ENCODE results near the gene LPCAT2. TPM values are rescaled to one million over a fixed set of nuclear protein-coding genes. Genes with fewer than 3 reads are reported as not detected.

Gene LPCAT2
- total and polyA plus RNA-seq, 2 experiments from 2014 or later: 7.8 to 23.8 TPM

DNA sequence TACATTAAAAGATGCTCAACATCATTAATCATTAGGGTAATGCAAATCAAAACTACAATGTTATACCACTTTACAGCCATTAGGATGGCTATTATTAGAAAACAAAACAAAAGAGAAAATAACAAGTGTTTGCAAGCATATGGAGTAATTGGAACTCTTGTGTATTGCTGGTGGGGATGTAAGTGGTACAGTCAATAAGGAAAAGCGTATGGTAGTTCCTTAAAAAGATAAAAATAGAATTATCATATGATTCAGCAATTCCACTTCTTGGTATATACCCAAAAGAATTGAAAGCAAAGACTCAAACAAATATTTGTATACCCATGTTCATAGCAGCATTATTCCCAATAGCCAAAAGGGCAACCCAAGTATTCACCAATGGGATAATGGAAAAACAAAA lies 56.2 kb downstream of the LPCAT2 start:
- no peak overlapping the region for H3K4me2 ChIP-seq
- no peaks in the 10 kb centered on the region for H3K9me3 Mint-ChIP-seq
- no peaks in the 10 kb centered on the region for H4K20me1 ChIP-seq (replicated peaks; ENCODE audit: insufficient read depth)
- no peaks in the 10 kb centered on the region for H3K27me3 ChIP-seq (ENCODE audit: insufficient read depth)
- no peak for TF ChIP-seq STAT1 (IDR thresholded peaks at IDR 0.05; ENCODE audit: unreplicated experiment)
- no peak for TF ChIP-seq POLR2AphosphoS5 (IDR thresholded peaks at IDR 0.05; ENCODE audit: low read depth)
- TF ChIP-seq, protein P1, sequence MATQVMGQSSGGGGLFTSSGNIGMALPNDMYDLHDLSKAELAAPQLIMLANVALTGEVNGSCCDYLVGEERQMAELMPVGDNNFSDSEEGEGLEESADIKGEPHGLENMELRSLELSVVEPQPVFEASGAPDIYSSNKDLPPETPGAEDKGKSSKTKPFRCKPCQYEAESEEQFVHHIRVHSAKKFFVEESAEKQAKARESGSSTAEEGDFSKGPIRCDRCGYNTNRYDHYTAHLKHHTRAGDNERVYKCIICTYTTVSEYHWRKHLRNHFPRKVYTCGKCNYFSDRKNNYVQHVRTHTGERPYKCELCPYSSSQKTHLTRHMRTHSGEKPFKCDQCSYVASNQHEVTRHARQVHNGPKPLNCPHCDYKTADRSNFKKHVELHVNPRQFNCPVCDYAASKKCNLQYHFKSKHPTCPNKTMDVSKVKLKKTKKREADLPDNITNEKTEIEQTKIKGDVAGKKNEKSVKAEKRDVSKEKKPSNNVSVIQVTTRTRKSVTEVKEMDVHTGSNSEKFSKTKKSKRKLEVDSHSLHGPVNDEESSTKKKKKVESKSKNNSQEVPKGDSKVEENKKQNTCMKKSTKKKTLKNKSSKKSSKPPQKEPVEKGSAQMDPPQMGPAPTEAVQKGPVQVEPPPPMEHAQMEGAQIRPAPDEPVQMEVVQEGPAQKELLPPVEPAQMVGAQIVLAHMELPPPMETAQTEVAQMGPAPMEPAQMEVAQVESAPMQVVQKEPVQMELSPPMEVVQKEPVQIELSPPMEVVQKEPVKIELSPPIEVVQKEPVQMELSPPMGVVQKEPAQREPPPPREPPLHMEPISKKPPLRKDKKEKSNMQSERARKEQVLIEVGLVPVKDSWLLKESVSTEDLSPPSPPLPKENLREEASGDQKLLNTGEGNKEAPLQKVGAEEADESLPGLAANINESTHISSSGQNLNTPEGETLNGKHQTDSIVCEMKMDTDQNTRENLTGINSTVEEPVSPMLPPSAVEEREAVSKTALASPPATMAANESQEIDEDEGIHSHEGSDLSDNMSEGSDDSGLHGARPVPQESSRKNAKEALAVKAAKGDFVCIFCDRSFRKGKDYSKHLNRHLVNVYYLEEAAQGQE (IDR thresholded peaks at IDR 0.05; ENCODE audit: unreplicated experiment): no peak
- TF ChIP-seq, protein P2, sequence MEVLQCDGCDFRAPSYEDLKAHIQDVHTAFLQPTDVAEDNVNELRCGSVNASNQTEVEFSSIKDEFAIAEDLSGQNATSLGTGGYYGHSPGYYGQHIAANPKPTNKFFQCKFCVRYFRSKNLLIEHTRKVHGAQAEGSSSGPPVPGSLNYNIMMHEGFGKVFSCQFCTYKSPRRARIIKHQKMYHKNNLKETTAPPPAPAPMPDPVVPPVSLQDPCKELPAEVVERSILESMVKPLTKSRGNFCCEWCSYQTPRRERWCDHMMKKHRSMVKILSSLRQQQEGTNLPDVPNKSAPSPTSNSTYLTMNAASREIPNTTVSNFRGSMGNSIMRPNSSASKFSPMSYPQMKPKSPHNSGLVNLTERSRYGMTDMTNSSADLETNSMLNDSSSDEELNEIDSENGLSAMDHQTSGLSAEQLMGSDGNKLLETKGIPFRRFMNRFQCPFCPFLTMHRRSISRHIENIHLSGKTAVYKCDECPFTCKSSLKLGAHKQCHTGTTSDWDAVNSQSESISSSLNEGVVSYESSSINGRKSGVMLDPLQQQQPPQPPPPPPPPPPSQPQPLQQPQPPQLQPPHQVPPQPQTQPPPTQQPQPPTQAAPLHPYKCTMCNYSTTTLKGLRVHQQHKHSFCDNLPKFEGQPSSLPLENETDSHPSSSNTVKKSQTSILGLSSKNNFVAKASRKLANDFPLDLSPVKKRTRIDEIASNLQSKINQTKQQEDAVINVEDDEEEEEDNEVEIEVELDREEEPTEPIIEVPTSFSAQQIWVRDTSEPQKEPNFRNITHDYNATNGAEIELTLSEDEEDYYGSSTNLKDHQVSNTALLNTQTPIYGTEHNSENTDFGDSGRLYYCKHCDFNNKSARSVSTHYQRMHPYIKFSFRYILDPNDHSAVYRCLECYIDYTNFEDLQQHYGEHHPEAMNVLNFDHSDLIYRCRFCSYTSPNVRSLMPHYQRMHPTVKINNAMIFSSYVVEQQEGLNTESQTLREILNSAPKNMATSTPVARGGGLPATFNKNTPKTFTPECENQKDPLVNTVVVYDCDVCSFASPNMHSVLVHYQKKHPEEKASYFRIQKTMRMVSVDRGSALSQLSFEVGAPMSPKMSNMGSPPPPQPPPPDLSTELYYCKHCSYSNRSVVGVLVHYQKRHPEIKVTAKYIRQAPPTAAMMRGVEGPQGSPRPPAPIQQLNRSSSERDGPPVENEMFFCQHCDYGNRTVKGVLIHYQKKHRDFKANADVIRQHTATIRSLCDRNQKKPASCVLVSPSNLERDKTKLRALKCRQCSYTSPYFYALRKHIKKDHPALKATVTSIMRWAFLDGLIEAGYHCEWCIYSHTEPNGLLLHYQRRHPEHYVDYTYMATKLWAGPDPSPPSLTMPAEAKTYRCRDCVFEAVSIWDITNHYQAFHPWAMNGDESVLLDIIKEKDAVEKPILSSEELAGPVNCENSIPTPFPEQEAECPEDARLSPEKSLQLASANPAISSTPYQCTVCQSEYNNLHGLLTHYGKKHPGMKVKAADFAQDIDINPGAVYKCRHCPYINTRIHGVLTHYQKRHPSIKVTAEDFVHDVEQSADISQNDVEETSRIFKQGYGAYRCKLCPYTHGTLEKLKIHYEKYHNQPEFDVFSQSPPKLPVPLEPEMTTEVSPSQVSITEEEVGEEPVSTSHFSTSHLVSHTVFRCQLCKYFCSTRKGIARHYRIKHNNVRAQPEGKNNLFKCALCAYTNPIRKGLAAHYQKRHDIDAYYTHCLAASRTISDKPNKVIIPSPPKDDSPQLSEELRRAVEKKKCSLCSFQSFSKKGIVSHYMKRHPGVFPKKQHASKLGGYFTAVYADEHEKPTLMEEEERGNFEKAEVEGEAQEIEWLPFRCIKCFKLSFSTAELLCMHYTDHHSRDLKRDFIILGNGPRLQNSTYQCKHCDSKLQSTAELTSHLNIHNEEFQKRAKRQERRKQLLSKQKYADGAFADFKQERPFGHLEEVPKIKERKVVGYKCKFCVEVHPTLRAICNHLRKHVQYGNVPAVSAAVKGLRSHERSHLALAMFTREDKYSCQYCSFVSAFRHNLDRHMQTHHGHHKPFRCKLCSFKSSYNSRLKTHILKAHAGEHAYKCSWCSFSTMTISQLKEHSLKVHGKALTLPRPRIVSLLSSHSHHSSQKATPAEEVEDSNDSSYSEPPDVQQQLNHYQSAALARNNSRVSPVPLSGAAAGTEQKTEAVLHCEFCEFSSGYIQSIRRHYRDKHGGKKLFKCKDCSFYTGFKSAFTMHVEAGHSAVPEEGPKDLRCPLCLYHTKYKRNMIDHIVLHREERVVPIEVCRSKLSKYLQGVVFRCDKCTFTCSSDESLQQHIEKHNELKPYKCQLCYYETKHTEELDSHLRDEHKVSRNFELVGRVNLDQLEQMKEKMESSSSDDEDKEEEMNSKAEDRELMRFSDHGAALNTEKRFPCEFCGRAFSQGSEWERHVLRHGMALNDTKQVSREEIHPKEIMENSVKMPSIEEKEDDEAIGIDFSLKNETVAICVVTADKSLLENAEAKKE (CRISPR knock-in tag; IDR thresholded peaks at IDR 0.05): no peak
- TF ChIP-seq ZNF331 (CRISPR knock-in tag; IDR thresholded peaks at IDR 0.05; ENCODE audit: low read depth): no peak
- TF ChIP-seq EZH2phosphoT487 (IDR thresholded peaks at IDR 0.05; ENCODE audit: unreplicated experiment): no peak
- no peak for TF ChIP-seq ZNF114 (CRISPR knock-in tag; IDR thresholded peaks at IDR 0.05)
- H3K4me3 ChIP-seq: no peak overlapping the region
- no peaks in the 10 kb centered on the region for H3K4me1 ChIP-seq (ENCODE audit: insufficient read depth)
- H3K36me3 ChIP-seq (ENCODE audit: insufficient read depth): no peaks in the 10 kb centered on the region
- H3K27ac Mint-ChIP-seq: no peak overlapping the region
- H3K36me3 Mint-ChIP-seq (ENCODE audit: low read depth): no peaks in the 10 kb centered on the region
- ATAC-seq: no peak
- H3K4me1 Mint-ChIP-seq: no peaks in the 10 kb centered on the region
- no peak overlapping the region for H3K27ac ChIP-seq (ENCODE audit: low read depth)
- H2AFZ ChIP-seq: no peak overlapping the region
- DNase-seq (ENCODE audit: low spot score): no peak
- no peak overlapping the region for H3K4me3 Mint-ChIP-seq
- no peaks in the 10 kb centered on the region for H3F3A ChIP-seq (replicated peaks; ENCODE audit: low read depth)
- H3K27me3 Mint-ChIP-seq (ENCODE audit: insufficient read depth, low read depth, poor library complexity): no peaks in the 10 kb centered on the region
- no peaks in the 10 kb centered on the region for H3K79me2 ChIP-seq (replicated peaks; ENCODE audit: insufficient read depth)
- H3K9me2 ChIP-seq (ENCODE audit: insufficient read depth): no peaks in the 10 kb centered on the region
